Thymus (tissue), 11 donors: ENCODE measurements around the gene MAP3K5. TPM values are rescaled to one million over a fixed set of nuclear protein-coding genes. Genes with fewer than 3 reads are reported as not detected.

ENCODE experiments used
- DNase-seq, 9 donors: peaks; one replicate each; pipeline ENCODE4 v3.0.0-alpha.2; 2013; ENCODE audit warnings: low spot score in 9 of 9, low read depth in 6 of 9, missing footprints in 1 of 9
- H3K27ac ChIP-seq, 2 donors: one replicate each; pipeline ENCODE4 v1.5.1; 2013; ENCODE audit warnings: control low read depth in 1 of 2, low read depth in 1 of 2, low read length in 1 of 2, mild to moderate bottlenecking in 1 of 2, moderate library complexity in 1 of 2
- H3K27me3 ChIP-seq, 2 donors: one replicate each; pipeline ENCODE4 v1.5.1; 2013; ENCODE audit warnings: low read length in 1 of 2; ENCODE audit not compliant: control insufficient read depth in 2 of 2, insufficient read depth in 1 of 2
- H3K36me3 ChIP-seq, 2 donors: one replicate each; pipeline ENCODE4 v1.5.1; 2013; ENCODE audit warnings: low read length in 1 of 2, mild to moderate bottlenecking in 1 of 2, moderate library complexity in 1 of 2; ENCODE audit not compliant: control insufficient read depth in 2 of 2, insufficient read depth in 2 of 2
- H3K4me1 ChIP-seq, 2 donors: one replicate each; pipeline ENCODE4 v1.5.1; 2013; ENCODE audit warnings: low read length in 2 of 2; ENCODE audit not compliant: control insufficient read depth in 2 of 2, insufficient read depth in 2 of 2
- H3K4me3 ChIP-seq, 2 donors: one replicate each; pipeline ENCODE4 v1.5.1; 2013; ENCODE audit warnings: low read length in 2 of 2, control low read depth in 1 of 2, mild to moderate bottlenecking in 1 of 2
- H3K9me3 ChIP-seq, 2 donors: one replicate each; pipeline ENCODE4 v1.5.1; 2013; ENCODE audit warnings: low read length in 1 of 2, mild to moderate bottlenecking in 1 of 2; ENCODE audit not compliant: control insufficient read depth in 2 of 2, insufficient read depth in 1 of 2
- WGBS: extraction: QIAGEN DNeasy Blood & Tissue Kit; methylation state at CpG from one replicate; pipeline ENCODE4 v1.1.7; 2013; 5-methylcytosine and 5-hydroxymethylcytosine counted together
- polyA plus RNA-seq: library from polyadenylated mRNA; stranded (reverse); fragments of 200-250 nt; gene quantifications from one replicate; pipeline ENCODE4 v1.2.3, GENCODE V29; 2013
- total RNA-seq: library from RNA; stranded (reverse); fragments of 120-200 nt; gene quantifications from one replicate; pipeline ENCODE4 v1.2.4, GENCODE V29; 2013
- donor health status: healthy.

Gene MAP3K5
- total and polyA plus RNA-seq, 2 donors, result 7.3 to 23.0 TPM

GRCh38 chr6:136769124-136769523 lies 23.2 kb downstream of the MAP3K5 start:
- Histone ChIP-seq H3K9me3 (no peaks in the 10 kb centered on the region), H3K27ac (no peak overlapping the region), H3K27me3 (no peaks in the 10 kb centered on the region), H3K4me1 (peaks cover 3 to 19% of the 10 kb centered on the region in 2 donors), H3K36me3 (no peaks in the 10 kb centered on the region), H3K4me3 (no peak overlapping the region)
- no peak for DNase-seq
- WGBS, result 98% methylated on average over 2 of the region's 2 CpGs

- Histone ChIP-seq H3K4me1 (peaks cover 8 to 30% of the 10 kb centered on the region in 2 donors), H3K9me3 (no peaks in the 10 kb centered on the region), H3K27ac (no peak overlapping the region), H3K27me3 (no peaks in the 10 kb centered on the region), H3K36me3 (no peaks in the 10 kb centered on the region), H3K4me3 (no peak overlapping the region)
- no peak for DNase-seq
- WGBS, result 86% methylated on average over 6 of the region's 6 CpGs
Measured at GRCh38 chr6:136767570-136768309, 24.5 kb downstream of the MAP3K5 start.

GRCh38 chr6:136767103-136767502 lies 25.2 kb downstream of the MAP3K5 start:
- Histone ChIP-seq H3K4me1 (peaks cover 8 to 36% of the 10 kb centered on the region in 2 donors), H3K9me3 (no peaks in the 10 kb centered on the region), H3K27ac (no peak overlapping the region), H3K27me3 (no peaks in the 10 kb centered on the region), H3K36me3 (no peaks in the 10 kb centered on the region), H3K4me3 (no peak overlapping the region)
- 55% methylated on average over 2 of the region's 2 CpGs for WGBS
- no peak for DNase-seq

GRCh38 chr6:136766274-136766673 lies 26.0 kb downstream of the MAP3K5 start:
- 97% methylated on average over 3 of the region's 3 CpGs for WGBS
- DNase-seq, result no peak
- H3K4me1 ChIP-seq, result peaks cover 13 to 44% of the 10 kb centered on the region in 2 donors
- H3K36me3 ChIP-seq, result no peaks in the 10 kb centered on the region
- no peaks in the 10 kb centered on the region for H3K9me3 ChIP-seq
- H3K4me3 ChIP-seq, result no peak overlapping the region
- H3K27me3 ChIP-seq, result no peaks in the 10 kb centered on the region
- no peak overlapping the region for H3K27ac ChIP-seq

GRCh38 chr6:136764517-136764993 lies 27.7 kb downstream of the MAP3K5 start:
- H3K9me3 ChIP-seq, result peaks cover 0 to 3% of the 10 kb centered on the region in 2 donors
- 16% methylated on average over 3 of the region's 3 CpGs for WGBS
- no peaks in the 10 kb centered on the region for H3K36me3 ChIP-seq
- H3K4me3 ChIP-seq, result no peak overlapping the region
- H3K4me1 ChIP-seq, result peaks cover 16 to 52% of the 10 kb centered on the region in 2 donors
- peak in 2 of 9 donors; percentile 41 to 64 for DNase-seq
- no peaks in the 10 kb centered on the region for H3K27me3 ChIP-seq
- peak overlapping the region in 1 of 2 donors; percentile 26 for H3K27ac ChIP-seq

GRCh38 chr6:136763716-136764516 lies 28.4 kb downstream of the MAP3K5 start:
- Histone ChIP-seq H3K27ac (peak overlapping the region in 1 of 2 donors; percentile 26), H3K36me3 (no peaks in the 10 kb centered on the region), H3K4me1 (peaks cover 16 to 52% of the 10 kb centered on the region in 2 donors), H3K27me3 (no peaks in the 10 kb centered on the region), H3K4me3 (no peak overlapping the region), H3K9me3 (peaks cover 0 to 3% of the 10 kb centered on the region in 2 donors)
- no peak for DNase-seq
- 95% methylated on average over 5 of the region's 5 CpGs for WGBS

GRCh38 chr6:136763255-136763654 lies 29.0 kb downstream of the MAP3K5 start:
- Histone ChIP-seq H3K4me3 (no peak overlapping the region), H3K27ac (no peak overlapping the region), H3K4me1 (peaks cover 16 to 52% of the 10 kb centered on the region in 2 donors), H3K27me3 (no peaks in the 10 kb centered on the region), H3K9me3 (peaks cover 0 to 3% of the 10 kb centered on the region in 2 donors), H3K36me3 (no peaks in the 10 kb centered on the region)
- 90% methylated on average over 1 of the region's 1 CpG for WGBS
- DNase-seq, result no peak

- Histone ChIP-seq H3K4me1 (peaks cover 16 to 52% of the 10 kb centered on the region in 2 donors), H3K9me3 (peaks cover 0 to 3% of the 10 kb centered on the region in 2 donors), H3K36me3 (no peaks in the 10 kb centered on the region), H3K4me3 (no peak overlapping the region), H3K27me3 (no peaks in the 10 kb centered on the region), H3K27ac (peak overlapping the region in 1 of 2 donors; percentile 48)
- DNase-seq, result no peak
- 63% methylated on average over 3 of the region's 3 CpGs for WGBS
Measured at GRCh38 chr6:136762022-136762975, 30.0 kb downstream of the MAP3K5 start.
